HEK293T (cell line): ENCODE data around the gene MUC20.
"Not testable (repeated sequence)": the region's sequence is repeated elsewhere in the genome, so short reads cannot be mapped to it uniquely, and the experiment has no call there.

Source experiments
- CTBP1 ChIP-seq: fragments of 450-650 bp; IDR thresholded peaks from 2 replicates; pipeline ENCODE4 v1.6.1; 2016; ENCODE audit warnings: borderline replicate concordance
- TF ChIP-seq, protein P1 (sequence below): fragments of 450-650 bp; IDR thresholded peaks from 2 replicates; pipeline ENCODE4 v1.6.1; 2016

DNA sequence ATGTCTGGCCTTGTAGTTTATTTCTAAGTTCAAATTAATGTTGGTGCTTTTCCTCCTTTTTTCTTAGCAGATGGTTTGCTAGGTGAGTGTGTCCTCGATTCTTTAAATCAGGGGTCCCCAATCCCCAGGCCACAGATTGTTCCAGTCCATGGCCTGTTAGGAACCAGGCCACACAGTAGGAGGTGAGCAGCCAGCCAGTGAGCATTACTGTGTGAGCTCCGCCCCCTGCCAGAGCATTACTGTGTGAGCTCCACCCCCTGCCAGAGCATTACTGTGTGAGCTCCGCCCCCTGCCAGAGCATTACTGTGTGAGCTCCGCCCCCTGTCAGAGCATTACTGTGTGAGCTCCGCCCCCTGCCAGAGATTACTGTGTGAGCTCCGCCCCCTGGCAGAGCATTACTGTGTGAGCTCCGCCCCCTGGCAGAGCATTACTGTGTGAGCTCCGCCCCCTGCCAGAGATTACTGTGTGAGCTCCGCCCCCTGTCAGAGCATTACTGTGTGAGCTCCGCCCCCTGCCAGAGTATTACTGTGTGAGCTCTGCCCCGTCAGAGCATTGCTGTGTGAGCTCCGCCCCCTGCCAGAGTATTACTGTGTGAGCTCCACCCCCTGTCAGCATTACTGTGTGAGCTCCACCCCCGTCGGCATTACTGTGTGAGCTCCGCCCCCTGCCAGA is 34.1 kb upstream of the MUC20 start:
- TF ChIP-seq, protein P1, sequence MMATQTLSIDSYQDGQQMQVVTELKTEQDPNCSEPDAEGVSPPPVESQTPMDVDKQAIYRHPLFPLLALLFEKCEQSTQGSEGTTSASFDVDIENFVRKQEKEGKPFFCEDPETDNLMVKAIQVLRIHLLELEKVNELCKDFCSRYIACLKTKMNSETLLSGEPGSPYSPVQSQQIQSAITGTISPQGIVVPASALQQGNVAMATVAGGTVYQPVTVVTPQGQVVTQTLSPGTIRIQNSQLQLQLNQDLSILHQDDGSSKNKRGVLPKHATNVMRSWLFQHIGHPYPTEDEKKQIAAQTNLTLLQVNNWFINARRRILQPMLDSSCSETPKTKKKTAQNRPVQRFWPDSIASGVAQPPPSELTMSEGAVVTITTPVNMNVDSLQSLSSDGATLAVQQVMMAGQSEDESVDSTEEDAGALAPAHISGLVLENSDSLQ, result not testable (repeated sequence)
- not testable (repeated sequence) for TF ChIP-seq CTBP1
